GM23338 (cell line): ENCODE measurements around the gene DENND5A.

ENCODE experiments used
- CREB1 ChIP-seq: fragments of 250-450 bp; sonication (Bioruptor Pico); IDR thresholded peaks from 2 replicates; pipeline ENCODE4 v1.5.0; 2020; ENCODE audit warnings: low read depth, mild to moderate bottlenecking, moderate library complexity
- CTCF ChIP-seq, 2 experiments: fragments of 200-600 bp in 1 of 2; sonication (generic) in 1 of 2; conservative IDR thresholded peaks; 2 replicates each; pipeline versions ENCODE4 v1.5.1 to v1.6.1; 2016 to 2017; ENCODE audit warnings: antibody characterized with exemption in 2 of 2, low read depth in 2 of 2, mild to moderate bottlenecking in 2 of 2, moderate library complexity in 1 of 2
- ETS1 ChIP-seq: IDR thresholded peaks from 2 replicates; pipeline ENCODE4 v1.6.1; 2016; ENCODE audit warnings: antibody characterized with exemption
- EZH2 ChIP-seq: fragments of 200-600 bp; sonication (generic); IDR thresholded peaks from one replicate; pipeline ENCODE4 v1.8.0; 2017; ENCODE audit warnings: antibody characterized with exemption, mild to moderate bottlenecking, low read depth; ENCODE audit not compliant: unreplicated experiment
- EZH2phosphoT487 ChIP-seq: fragments of 200-600 bp; sonication (generic); IDR thresholded peaks from one replicate; pipeline ENCODE4 v1.8.1; 2018; ENCODE audit warnings: antibody characterized with exemption; ENCODE audit not compliant: unreplicated experiment
- JUNB ChIP-seq: IDR thresholded peaks from one replicate; pipeline ENCODE4 v1.6.1; 2016; ENCODE audit warnings: antibody characterized with exemption; ENCODE audit not compliant: unreplicated experiment
- POLR2AphosphoS5 ChIP-seq: IDR thresholded peaks from 2 replicates; pipeline ENCODE4 v1.6.1; 2016; ENCODE audit warnings: antibody characterized with exemption, low read depth
- REST ChIP-seq: IDR thresholded peaks from one replicate; pipeline ENCODE4 v1.6.1; 2018; ENCODE audit warnings: antibody characterized with exemption; ENCODE audit not compliant: unreplicated experiment
- STAT1 ChIP-seq: IDR thresholded peaks from one replicate; pipeline ENCODE4 v1.6.1; 2016; ENCODE audit warnings: antibody characterized with exemption; ENCODE audit not compliant: unreplicated experiment
- ZNF114 ChIP-seq: fragments of 250-450 bp; sonication (Bioruptor Pico); IDR thresholded peaks from 2 replicates; pipeline ENCODE4 v1.5.0; 2020; ENCODE audit warnings: mild to moderate bottlenecking, moderate library complexity
- ZNF331 ChIP-seq: fragments of 250-450 bp; sonication (Bioruptor Pico); IDR thresholded peaks from 2 replicates; pipeline ENCODE4 v1.5.0; 2020; ENCODE audit warnings: low read depth, mild to moderate bottlenecking, moderate library complexity

GRCh38 chr11:9091044-9091922 is 173.9 kb downstream of the DENND5A start, which contains the start of gene SCUBE2:
- no peak for TF ChIP-seq CTCF (conservative IDR thresholded peaks at IDR 0.05; ENCODE audit: low read depth in 2 of 2)
- TF ChIP-seq EZH2phosphoT487, result peak; percentile 55
- TF ChIP-seq POLR2AphosphoS5, result no peak
- no peak for TF ChIP-seq JUNB
- TF ChIP-seq REST, result no peak
- TF ChIP-seq EZH2, result no peak
- no peak for TF ChIP-seq CREB1
- TF ChIP-seq ZNF114 (CRISPR knock-in tag), result no peak
- TF ChIP-seq STAT1, result no peak
- no peak for TF ChIP-seq ETS1
- no peak for TF ChIP-seq ZNF331
